ENCODE data around the gene NDUFA8. TPM values are rescaled to one million over a fixed set of nuclear protein-coding genes. Genes with fewer than 3 reads are reported as not detected.

NDUFA8 gene
- total RNA-seq, 1 experiment from 2014 or later: 55.5 TPM

GRCh38 chr9:122103985-122104384, 55.6 kb downstream of the NDUFA8 start:
- H3K27ac ChIP-seq (ENCODE audit: low read length): no peak overlapping the region
- in situ Hi-C loops (cut with HindIII; ENCODE audit: low pct_unique_long_range_greater_than_20kb, low sequenced_read_pairs): no loop called here
- DNase-seq (ENCODE audit: low read depth, low spot score) (no peak), ATAC-seq (no peak)
- CTCF ChIA-PET: no interaction called here
- no TSS peak for BruUV-seq (replicated peaks)
- intact Hi-C loops (cut with micrococcal nuclease; ENCODE audit: unreplicated experiment): no loop called here
- H3K36me3 ChIP-seq (ENCODE audit: control insufficient read depth, insufficient read depth, low read length): no peaks in the 10 kb centered on the region
- H3K4me3 ChIP-seq (ENCODE audit: low read depth in 2 of 2, low read length in 2 of 2): no peak overlapping the region
- H3K4me1 ChIP-seq (ENCODE audit: control insufficient read depth, insufficient read depth, low read length): no peaks in the 10 kb centered on the region
- H3K27me3 ChIP-seq (ENCODE audit: control insufficient read depth, insufficient read depth, low read length): no peaks in the 10 kb centered on the region
- no peaks in the 10 kb centered on the region for H3K9me3 ChIP-seq (ENCODE audit: control insufficient read depth, insufficient read depth, low read depth, low read length)
- TF ChIP-seq SIN3A (IDR thresholded peaks at IDR 0.05; ENCODE audit: borderline replicate concordance, insufficient read depth, low read depth, low read length) (no peak), TCF7L2 (IDR thresholded peaks at IDR 0.05; ENCODE audit: low read depth, low read length) (no peak), POLR2AphosphoS5 (IDR thresholded peaks at IDR 0.05; ENCODE audit: low read depth, low read length) (no peak), REST (IDR thresholded peaks at IDR 0.05; ENCODE audit: insufficient read depth in 1 of 2, low read depth in 2 of 2, low read length in 1 of 2) (no peak), CTCF (IDR thresholded peaks at IDR 0.05) (no peak)
- POLR2A ChIA-PET: no interaction called here

- ChIA-PET CTCF (no interaction called here), POLR2A (no interaction called here)
- no peaks in the 10 kb centered on the region for H3K27me3 ChIP-seq (ENCODE audit: control insufficient read depth, insufficient read depth, low read length)
- intact Hi-C loops (cut with micrococcal nuclease; ENCODE audit: unreplicated experiment) (no loop called here), in situ Hi-C loops (cut with HindIII; ENCODE audit: low pct_unique_long_range_greater_than_20kb, low sequenced_read_pairs) (no loop called here)
- DNase-seq (ENCODE audit: low read depth, low spot score): no peak
- no peak overlapping the region for H3K4me3 ChIP-seq (ENCODE audit: low read depth in 2 of 2, low read length in 2 of 2)
- H3K9me3 ChIP-seq (ENCODE audit: control insufficient read depth, insufficient read depth, low read depth, low read length): no peaks in the 10 kb centered on the region
- ATAC-seq: no peak
- no peaks in the 10 kb centered on the region for H3K36me3 ChIP-seq (ENCODE audit: control insufficient read depth, insufficient read depth, low read length)
- TF ChIP-seq SIN3A (IDR thresholded peaks at IDR 0.05; ENCODE audit: borderline replicate concordance, insufficient read depth, low read depth, low read length) (no peak), REST (IDR thresholded peaks at IDR 0.05; ENCODE audit: insufficient read depth in 1 of 2, low read depth in 2 of 2, low read length in 1 of 2) (no peak), POLR2AphosphoS5 (IDR thresholded peaks at IDR 0.05; ENCODE audit: low read depth, low read length) (no peak), TCF7L2 (IDR thresholded peaks at IDR 0.05; ENCODE audit: low read depth, low read length) (no peak), CTCF (IDR thresholded peaks at IDR 0.05) (no peak)
- no peak overlapping the region for H3K27ac ChIP-seq (ENCODE audit: low read length)
- BruUV-seq (replicated peaks): no TSS peak
- no peaks in the 10 kb centered on the region for H3K4me1 ChIP-seq (ENCODE audit: control insufficient read depth, insufficient read depth, low read length)
Measured at GRCh38 chr9:122102156-122102555, 57.4 kb downstream of the NDUFA8 start.

All from Panc1 (cell line).